GM12878 (cell line): ENCODE data around the gene TFF2. TPM values are rescaled to one million over a fixed set of nuclear protein-coding genes. Genes with fewer than 3 reads are reported as not detected.

ENCODE experiments used
- ATAC-seq: fragments of 200-7000 bp; cut with Tn5 transposase; 3 replicates; pipeline ENCODE4 v1.9.1; 2020; ENCODE audit warnings: mild to moderate bottlenecking, moderate library complexity
- BruUV-seq: library from RNA; stranded (reverse); fragments of 400-500 nt; replicated peaks from 2 replicates; lab custom pipeline; 2021; lab: Mats Ljungman, UMichigan
- CTCF ChIA-PET: fragments of 300-600 bp; sonication (Branson Sonifier 250); formaldehyde crosslinking; extraction: SDS; loops from one replicate; lab custom pipeline; 2021; ENCODE audit warnings: inconsistent platforms; lab: Yijun Ruan, JAX
- POLR2A ChIA-PET: fragments of 350-600 bp; formaldehyde crosslinking; extraction: SDS; loops from one replicate; lab custom pipeline; 2021; ENCODE audit warnings: inconsistent platforms; lab: Charles Lee
- RAD21 ChIA-PET: fragments of 300-600 bp; sonication (Branson Sonifier 250); formaldehyde crosslinking; loops from one replicate; lab custom pipeline; 2023; ENCODE audit warnings: antibody characterized with exemption; ENCODE audit not compliant: unreplicated experiment; lab: Charles Lee
- SMC1A ChIA-PET: fragments of 300-600 bp; sonication (Branson Sonifier 250); formaldehyde crosslinking; loops from one replicate; lab custom pipeline; 2023; ENCODE audit not compliant: unreplicated experiment, uncharacterized antibody; lab: Charles Lee
- DNase-seq: peaks from one replicate; pipeline ENCODE4 v3.0.0-alpha.2; 2011; ENCODE audit warnings: low read depth, low spot score
- FAIRE-seq: peaks from 3 replicates; lab custom pipeline; 2011; peaks lifted over from hg19 to GRCh38; lab: Jason Lieb, UNC
- H2AFZ ChIP-seq: 2 replicates; pipeline ENCODE4 v1.6.0; 2011; ENCODE audit warnings: low read depth, low read length, control low read depth; ENCODE audit not compliant: control insufficient read depth
- H3K27ac ChIP-seq: 2 replicates; pipeline ENCODE4 v1.5.1; 2011; ENCODE audit warnings: control low read depth; ENCODE audit not compliant: control insufficient read depth, insufficient read depth
- H3K27me3 ChIP-seq, 2 experiments: replicated peaks in 1 of 2; 2 replicates each; pipeline versions ENCODE4 v1.6.0 to v1.6.1; 2011; ENCODE audit warnings: low read length in 1 of 2; ENCODE audit not compliant: control insufficient read depth in 2 of 2, insufficient read depth in 2 of 2
- H3K36me3 ChIP-seq, 2 experiments: 2 replicates each; pipeline ENCODE4 v1.5.1; 2011; ENCODE audit warnings: low read length in 1 of 2; ENCODE audit not compliant: control insufficient read depth in 2 of 2, insufficient read depth in 2 of 2
- H3K4me1 ChIP-seq: 2 replicates; pipeline ENCODE4 v1.6.1; 2011; ENCODE audit warnings: mild to moderate bottlenecking, low read length, moderate library complexity, mixed read lengths; ENCODE audit not compliant: control insufficient read depth, insufficient read depth
- H3K4me2 ChIP-seq: 2 replicates; pipeline ENCODE4 v1.6.0; 2011; ENCODE audit warnings: control low read depth; ENCODE audit not compliant: control insufficient read depth, insufficient read depth
- H3K4me3 ChIP-seq: fragments of 200-600 bp; sonication (generic); 2 replicates; pipeline ENCODE4 v1.5.1; 2016
- H3K79me2 ChIP-seq: 2 replicates; pipeline ENCODE4 v1.6.0; 2011; ENCODE audit warnings: low read length; ENCODE audit not compliant: control insufficient read depth, insufficient read depth
- H3K9ac ChIP-seq: 2 replicates; pipeline ENCODE4 v1.8.0; 2011; ENCODE audit warnings: low read length, control low read depth, mixed read lengths; ENCODE audit not compliant: control insufficient read depth, insufficient read depth
- H3K9me3 ChIP-seq: replicated peaks from 3 replicates; pipeline ENCODE4 v1.5.1; 2011; ENCODE audit warnings: mild to moderate bottlenecking, low read length; ENCODE audit not compliant: control insufficient read depth, insufficient read depth
- H4K20me1 ChIP-seq: 2 replicates; pipeline ENCODE4 v1.6.0; 2011; ENCODE audit not compliant: control insufficient read depth, insufficient read depth
- CHD2 ChIP-seq: IDR thresholded peaks from 2 replicates; pipeline ENCODE4 v1.6.1; 2011; ENCODE audit warnings: low read depth, low read length, improper control_type of control experiment, borderline replicate concordance
- EP300 ChIP-seq, 2 experiments: fragments of 150-350 bp in 1 of 2; IDR thresholded peaks; 2 replicates each; pipeline ENCODE4 v1.6.1; 2011 to 2012; ENCODE audit warnings: low read depth in 2 of 2, low read length in 2 of 2, borderline replicate concordance in 1 of 2, improper control_type of control experiment in 1 of 2, inconsistent platforms in 1 of 2; ENCODE audit not compliant: control insufficient read depth in 1 of 2
- ESRRA ChIP-seq: IDR thresholded peaks from 2 replicates; pipeline ENCODE4 v1.6.1; 2012; ENCODE audit warnings: mild to moderate bottlenecking, low read length, improper control_type of control experiment
- EZH2 ChIP-seq: IDR thresholded peaks from 2 replicates; pipeline ENCODE4 v1.6.1; 2012; ENCODE audit warnings: low read depth, mild to moderate bottlenecking, control low read depth, inconsistent platforms, low read length, borderline replicate concordance; ENCODE audit not compliant: control insufficient read depth
- ZBED1 ChIP-seq: IDR thresholded peaks from 2 replicates; pipeline ENCODE4 v1.6.1; 2016; ENCODE audit warnings: borderline replicate concordance
- ZNF384 ChIP-seq: IDR thresholded peaks from 2 replicates; pipeline ENCODE4 v1.6.1; 2012; ENCODE audit warnings: low read depth, mild to moderate bottlenecking, low read length, improper control_type of control experiment, borderline replicate concordance
- WGBS: methylation state at CpG from one replicate; pipeline ENCODE4 v1.1.6; 2016; ENCODE audit warnings: low lambda C conversion rate; ENCODE audit not compliant: insufficient replicate concordance, insufficient coverage; ENCODE audit errors: missing lambda C conversion rate; 5-methylcytosine and 5-hydroxymethylcytosine counted together
- in situ Hi-C: fragments of 300-500 bp; cut with MboI; formaldehyde crosslinking; loops from 9 replicates; pipeline ENCODE4 v1.14.3; 2018; ENCODE audit warnings: mixed read lengths
- intact Hi-C: fragments of 100-400 bp; cut with micrococcal nuclease; formaldehyde crosslinking; loops from one replicate; pipeline ENCODE4 v1.14.2; 2022; ENCODE audit not compliant: unreplicated experiment
- polyA plus RNA-seq, 11 experiments: library from polyadenylated mRNA; depleted of rRNA in 4 of 11; unstranded in 6 of 11; stranded (reverse) in 5 of 11; fragments of >200 nt; fragmentation: Nextera tagmentation in 4 of 11; fragmentation: Illumina TruSeq in 1 of 11; extraction: Ambion mirVana in 4 of 11; extraction: Trizol in 1 of 11; gene quantifications; 1 replicate in 1 of 11; 2 replicates in 10 of 11; pipeline versions ENCODE4 v1.2.1 to v1.2.3, GENCODE V29; 2011 to 2016; ENCODE audit warnings: inconsistent platforms in 2 of 11, missing spikeins in 2 of 11, low read depth in 1 of 11
- total RNA-seq, 4 experiments: library from RNA; depleted of rRNA in 3 of 4; stranded (reverse); fragments of >200 nt in 3 of 4; fragmentation: Illumina TruSeq in 1 of 4; extraction: Trizol in 1 of 4; gene quantifications; 2 replicates each; pipeline versions ENCODE4 v1.2.1 to v1.2.3, GENCODE V29; 2013 to 2021
- TF ChIP-seq, protein P1 (sequence below): fragments of 450-650 bp; conservative IDR thresholded peaks from 2 replicates; pipeline ENCODE4 v1.6.1; 2017; ENCODE audit warnings: mild to moderate bottlenecking, moderate library complexity
- TF ChIP-seq, protein P2 (sequence below): fragments of 450-650 bp; formaldehyde crosslinking; IDR thresholded peaks from 2 replicates; pipeline ENCODE4 v1.4.0; 2020; ENCODE audit warnings: mild to moderate bottlenecking, moderate library complexity
- TF ChIP-seq, protein P3 (sequence below): fragments of 450-650 bp; IDR thresholded peaks from 2 replicates; pipeline ENCODE4 v1.6.1; 2018; ENCODE audit warnings: mild to moderate bottlenecking, low read depth, moderate library complexity; ENCODE audit not compliant: partially characterized antibody
- TF ChIP-seq, protein P4 (sequence below): IDR thresholded peaks from 2 replicates; pipeline ENCODE4 v1.6.1; 2011; ENCODE audit warnings: borderline replicate concordance, low read depth, mild to moderate bottlenecking, moderate library complexity, low read length; ENCODE audit not compliant: insufficient read depth, poor library complexity, severe bottlenecking

The TFF2 gene
- total and polyA plus RNA-seq, 10 of the 15 experiments (the other 5 are each of a cell fraction or from before 2014, with no cell fraction given) = 0.56 TPM; not detected in 9

DNA sequence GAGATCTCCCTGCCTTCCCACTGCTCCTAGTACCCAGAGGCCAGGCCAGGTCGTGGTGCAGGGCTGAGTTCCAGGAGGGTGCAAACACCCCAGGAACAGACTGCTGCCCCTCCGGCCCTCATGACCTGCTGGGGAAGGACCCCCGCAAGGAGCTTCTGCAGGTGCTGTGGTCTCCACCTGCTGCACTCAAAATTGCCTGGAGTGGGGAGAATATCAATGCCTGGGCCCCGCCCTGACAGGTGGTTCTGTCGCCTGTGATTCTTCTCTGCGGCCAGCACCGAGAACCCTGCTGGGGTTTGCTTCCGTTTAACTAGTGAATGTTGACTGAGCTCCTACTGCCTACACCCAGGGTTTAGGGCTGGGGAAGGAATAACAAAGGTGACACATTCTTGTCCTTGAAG, 33.5 kb downstream of the TFF2 start (continued):
- TF ChIP-seq, protein P1, sequence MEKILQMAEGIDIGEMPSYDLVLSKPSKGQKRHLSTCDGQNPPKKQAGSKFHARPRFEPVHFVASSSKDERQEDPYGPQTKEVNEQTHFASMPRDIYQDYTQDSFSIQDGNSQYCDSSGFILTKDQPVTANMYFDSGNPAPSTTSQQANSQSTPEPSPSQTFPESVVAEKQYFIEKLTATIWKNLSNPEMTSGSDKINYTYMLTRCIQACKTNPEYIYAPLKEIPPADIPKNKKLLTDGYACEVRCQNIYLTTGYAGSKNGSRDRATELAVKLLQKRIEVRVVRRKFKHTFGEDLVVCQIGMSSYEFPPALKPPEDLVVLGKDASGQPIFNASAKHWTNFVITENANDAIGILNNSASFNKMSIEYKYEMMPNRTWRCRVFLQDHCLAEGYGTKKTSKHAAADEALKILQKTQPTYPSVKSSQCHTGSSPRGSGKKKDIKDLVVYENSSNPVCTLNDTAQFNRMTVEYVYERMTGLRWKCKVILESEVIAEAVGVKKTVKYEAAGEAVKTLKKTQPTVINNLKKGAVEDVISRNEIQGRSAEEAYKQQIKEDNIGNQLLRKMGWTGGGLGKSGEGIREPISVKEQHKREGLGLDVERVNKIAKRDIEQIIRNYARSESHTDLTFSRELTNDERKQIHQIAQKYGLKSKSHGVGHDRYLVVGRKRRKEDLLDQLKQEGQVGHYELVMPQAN = no peak

DNA sequence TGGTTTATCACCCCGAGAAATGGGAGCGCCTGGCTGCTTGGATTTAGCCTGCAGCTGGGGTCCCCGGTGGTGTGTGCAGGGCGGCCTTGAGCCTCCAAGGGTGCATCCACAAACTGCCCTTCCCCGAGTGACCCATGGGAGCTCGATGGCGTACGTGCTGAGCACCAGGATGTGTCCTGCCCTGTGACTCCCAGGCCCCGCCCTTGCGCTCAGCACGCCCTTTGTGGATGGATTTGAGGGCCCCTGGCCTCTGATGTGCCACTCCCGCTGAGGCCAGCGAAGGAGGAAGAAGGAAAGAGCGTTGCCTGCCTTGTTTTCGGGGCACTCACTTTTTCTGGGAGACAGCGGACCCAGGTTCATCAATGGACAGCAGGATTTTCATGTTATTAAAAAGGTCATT, 33.9 kb downstream of the TFF2 start:
- POLR2A ChIA-PET = no interaction called here
- in situ Hi-C loops (no loop called here), intact Hi-C loops (no loop called here)
- ATAC-seq (no peak), FAIRE-seq (no peak), DNase-seq (no peak)
- peaks cover 3% of the 10 kb centered on the region for H3K4me1 ChIP-seq
- no peak overlapping the region for H2AFZ ChIP-seq
- TF ChIP-seq, protein P2, sequence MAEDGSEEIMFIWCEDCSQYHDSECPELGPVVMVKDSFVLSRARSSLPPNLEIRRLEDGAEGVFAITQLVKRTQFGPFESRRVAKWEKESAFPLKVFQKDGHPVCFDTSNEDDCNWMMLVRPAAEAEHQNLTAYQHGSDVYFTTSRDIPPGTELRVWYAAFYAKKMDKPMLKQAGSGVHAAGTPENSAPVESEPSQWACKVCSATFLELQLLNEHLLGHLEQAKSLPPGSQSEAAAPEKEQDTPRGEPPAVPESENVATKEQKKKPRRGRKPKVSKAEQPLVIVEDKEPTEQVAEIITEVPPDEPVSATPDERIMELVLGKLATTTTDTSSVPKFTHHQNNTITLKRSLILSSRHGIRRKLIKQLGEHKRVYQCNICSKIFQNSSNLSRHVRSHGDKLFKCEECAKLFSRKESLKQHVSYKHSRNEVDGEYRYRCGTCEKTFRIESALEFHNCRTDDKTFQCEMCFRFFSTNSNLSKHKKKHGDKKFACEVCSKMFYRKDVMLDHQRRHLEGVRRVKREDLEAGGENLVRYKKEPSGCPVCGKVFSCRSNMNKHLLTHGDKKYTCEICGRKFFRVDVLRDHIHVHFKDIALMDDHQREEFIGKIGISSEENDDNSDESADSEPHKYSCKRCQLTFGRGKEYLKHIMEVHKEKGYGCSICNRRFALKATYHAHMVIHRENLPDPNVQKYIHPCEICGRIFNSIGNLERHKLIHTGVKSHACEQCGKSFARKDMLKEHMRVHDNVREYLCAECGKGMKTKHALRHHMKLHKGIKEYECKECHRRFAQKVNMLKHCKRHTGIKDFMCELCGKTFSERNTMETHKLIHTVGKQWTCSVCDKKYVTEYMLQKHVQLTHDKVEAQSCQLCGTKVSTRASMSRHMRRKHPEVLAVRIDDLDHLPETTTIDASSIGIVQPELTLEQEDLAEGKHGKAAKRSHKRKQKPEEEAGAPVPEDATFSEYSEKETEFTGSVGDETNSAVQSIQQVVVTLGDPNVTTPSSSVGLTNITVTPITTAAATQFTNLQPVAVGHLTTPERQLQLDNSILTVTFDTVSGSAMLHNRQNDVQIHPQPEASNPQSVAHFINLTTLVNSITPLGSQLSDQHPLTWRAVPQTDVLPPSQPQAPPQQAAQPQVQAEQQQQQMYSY (CRISPR knock-in tag) = no peak
- TF ChIP-seq, protein P3, sequence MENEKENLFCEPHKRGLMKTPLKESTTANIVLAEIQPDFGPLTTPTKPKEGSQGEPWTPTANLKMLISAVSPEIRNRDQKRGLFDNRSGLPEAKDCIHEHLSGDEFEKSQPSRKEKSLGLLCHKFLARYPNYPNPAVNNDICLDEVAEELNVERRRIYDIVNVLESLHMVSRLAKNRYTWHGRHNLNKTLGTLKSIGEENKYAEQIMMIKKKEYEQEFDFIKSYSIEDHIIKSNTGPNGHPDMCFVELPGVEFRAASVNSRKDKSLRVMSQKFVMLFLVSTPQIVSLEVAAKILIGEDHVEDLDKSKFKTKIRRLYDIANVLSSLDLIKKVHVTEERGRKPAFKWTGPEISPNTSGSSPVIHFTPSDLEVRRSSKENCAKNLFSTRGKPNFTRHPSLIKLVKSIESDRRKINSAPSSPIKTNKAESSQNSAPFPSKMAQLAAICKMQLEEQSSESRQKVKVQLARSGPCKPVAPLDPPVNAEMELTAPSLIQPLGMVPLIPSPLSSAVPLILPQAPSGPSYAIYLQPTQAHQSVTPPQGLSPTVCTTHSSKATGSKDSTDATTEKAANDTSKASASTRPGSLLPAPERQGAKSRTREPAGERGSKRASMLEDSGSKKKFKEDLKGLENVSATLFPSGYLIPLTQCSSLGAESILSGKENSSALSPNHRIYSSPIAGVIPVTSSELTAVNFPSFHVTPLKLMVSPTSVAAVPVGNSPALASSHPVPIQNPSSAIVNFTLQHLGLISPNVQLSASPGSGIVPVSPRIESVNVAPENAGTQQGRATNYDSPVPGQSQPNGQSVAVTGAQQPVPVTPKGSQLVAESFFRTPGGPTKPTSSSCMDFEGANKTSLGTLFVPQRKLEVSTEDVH = no peak
- TF ChIP-seq ZNF384 (no peak), EP300 (IDR thresholded peaks at IDR 0.05; ENCODE audit: borderline replicate concordance in 1 of 2, control insufficient read depth in 1 of 2, low read depth in 2 of 2, low read length in 2 of 2) (no peak), CHD2 (no peak), ESRRA (no peak), ZBED1 (no peak), EZH2 (no peak)
- TF ChIP-seq, protein P4, sequence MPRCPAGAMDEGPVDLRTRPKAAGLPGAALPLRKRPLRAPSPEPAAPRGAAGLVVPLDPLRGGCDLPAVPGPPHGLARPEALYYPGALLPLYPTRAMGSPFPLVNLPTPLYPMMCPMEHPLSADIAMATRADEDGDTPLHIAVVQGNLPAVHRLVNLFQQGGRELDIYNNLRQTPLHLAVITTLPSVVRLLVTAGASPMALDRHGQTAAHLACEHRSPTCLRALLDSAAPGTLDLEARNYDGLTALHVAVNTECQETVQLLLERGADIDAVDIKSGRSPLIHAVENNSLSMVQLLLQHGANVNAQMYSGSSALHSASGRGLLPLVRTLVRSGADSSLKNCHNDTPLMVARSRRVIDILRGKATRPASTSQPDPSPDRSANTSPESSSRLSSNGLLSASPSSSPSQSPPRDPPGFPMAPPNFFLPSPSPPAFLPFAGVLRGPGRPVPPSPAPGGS = no peak
- CTCF ChIA-PET = no interaction called here
- SMC1A ChIA-PET = interaction anchor here (0.6 to 0.9 kb wide), 2 partner anchors 116 to 220 kb away, joined by 3 read pairs; no protein-coding TSS in a partner anchor
- no peak overlapping the region for H3K4me2 ChIP-seq
- no peaks in the 10 kb centered on the region for H3K27me3 ChIP-seq
- H3K27ac ChIP-seq = no peak overlapping the region
- no peaks in the 10 kb centered on the region for H4K20me1 ChIP-seq
- RAD21 ChIA-PET = no interaction called here
- no peaks in the 10 kb centered on the region for H3K79me2 ChIP-seq
- no peaks in the 10 kb centered on the region for H3K9me3 ChIP-seq
- no peaks in the 10 kb centered on the region for H3K36me3 ChIP-seq
- WGBS = 57% methylated on average over 16 of the region's 16 CpGs
- no peak overlapping the region for H3K4me3 ChIP-seq
- H3K9ac ChIP-seq = no peak overlapping the region
- no TSS peak for BruUV-seq
